Activated CD4-positive, alpha-beta T cell treated with anti-CD3 and anti-CD28 coated beads, Interleukin-2, amount 10 ng/mL, durations not matched to agents 24 days and 14 days (primary cell): Measurements from ENCODE around the gene CMKLR1. TPM values are rescaled to one million over a fixed set of nuclear protein-coding genes. Genes with fewer than 3 reads are reported as not detected.

Source experiments
- DNase-seq: peaks from one replicate; pipeline ENCODE4 v3.0.0; 2022
- H3K27ac Mint-ChIP-seq: one replicate; pipeline ENCODE4 v1.8.0; 2022; ENCODE audit warnings: mild to moderate bottlenecking, mixed read lengths
- H3K27me3 Mint-ChIP-seq: one replicate; pipeline ENCODE4 v1.8.0; 2022; ENCODE audit warnings: mixed read lengths
- H3K36me3 Mint-ChIP-seq: one replicate; pipeline ENCODE4 v1.8.0; 2022; ENCODE audit warnings: low read depth, mild to moderate bottlenecking, mixed read lengths
- H3K4me1 Mint-ChIP-seq: one replicate; pipeline ENCODE4 v1.8.0; 2021; ENCODE audit warnings: mixed read lengths
- H3K4me3 Mint-ChIP-seq: one replicate; pipeline ENCODE4 v1.8.0; 2022; ENCODE audit warnings: mild to moderate bottlenecking, moderate library complexity, mixed read lengths
- H3K9me3 Mint-ChIP-seq: one replicate; pipeline ENCODE4 v1.8.0; 2021; ENCODE audit warnings: mixed read lengths
- intact Hi-C: fragments of 100-400 bp; cut with micrococcal nuclease; formaldehyde crosslinking; loops from one replicate; pipeline ENCODE4 v1.15.1; 2023
- total RNA-seq: library from RNA; stranded (reverse); gene quantifications from 2 replicates; pipeline ENCODE4 v1.2.3, GENCODE V29; 2022

CMKLR1 gene
- not detected in 2 replicates for total RNA-seq

DNA sequence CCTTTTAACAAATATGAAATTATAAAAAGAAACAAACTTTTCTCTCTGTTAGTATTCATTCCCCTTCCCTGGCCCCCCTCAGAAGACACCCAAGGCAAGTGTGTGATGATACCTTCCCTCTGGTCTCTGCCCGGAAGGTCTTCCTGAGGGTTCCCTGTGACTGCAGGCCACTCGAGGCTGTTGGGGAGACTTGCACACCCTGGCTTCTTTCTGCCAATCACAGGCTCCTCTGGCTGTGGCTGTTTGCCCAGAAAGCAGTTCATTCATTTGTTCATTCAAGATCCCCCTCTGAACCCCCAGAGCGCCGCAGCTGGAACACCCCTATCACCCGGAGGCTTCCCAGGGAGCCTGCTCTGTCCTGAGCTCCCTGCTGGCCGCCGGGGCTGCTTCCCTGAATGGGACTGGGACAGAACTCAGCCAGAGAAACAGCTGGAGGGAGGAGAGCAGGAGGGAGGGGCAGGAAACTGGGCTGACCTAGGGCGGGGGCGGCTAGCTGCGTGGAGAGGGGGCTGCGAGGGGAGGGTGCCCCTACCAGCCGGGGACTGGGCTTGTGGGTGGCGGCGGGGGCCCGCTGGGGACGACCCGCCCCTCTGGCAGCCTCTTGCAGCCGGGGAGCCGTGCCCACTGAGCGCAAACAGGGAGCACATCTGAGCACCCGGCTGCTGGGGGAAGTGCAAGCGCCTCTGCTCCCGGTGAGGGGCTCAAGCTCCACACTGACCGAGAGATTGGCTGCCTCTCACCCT is at the start of gene CMKLR1:
TSS of gene CMKLR1 (minus strand) at position 397 of the 743 bp plus-strand sequence. CDS start 45,720 bp downstream, outside the sequence.
- Mint-ChIP-seq H3K4me3 (no peak within 1 kb of the TSS), H3K9me3 (no peaks in the 10 kb centered on the region), H3K36me3 (no peaks in the 10 kb centered on the region), H3K4me1 (peaks cover 6% of the 10 kb centered on the region), H3K27ac (no peak within 1 kb of the TSS), H3K27me3 (peaks cover 25% of the 10 kb centered on the region)
- intact Hi-C loops = no loop called here
- DNase-seq = no peak

DNA sequence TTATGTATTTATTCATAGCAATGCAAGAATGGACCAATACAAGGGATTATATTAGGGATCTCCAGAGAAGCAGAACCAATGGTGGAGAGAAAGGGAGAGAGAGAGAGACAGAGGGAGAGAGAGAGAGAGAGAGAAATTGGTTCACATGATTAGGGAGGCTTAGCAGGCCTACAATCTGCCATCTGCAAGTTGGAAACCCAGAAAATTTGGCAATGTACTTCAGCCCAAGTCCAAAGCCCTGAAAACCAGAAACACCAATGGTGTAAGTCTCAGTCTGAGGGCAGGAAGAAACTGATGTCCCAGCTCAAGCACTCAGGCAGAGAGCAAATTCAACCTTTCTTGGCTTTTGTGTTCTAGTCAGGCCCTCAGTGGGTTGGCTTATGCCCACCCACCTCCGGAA is 48.7 kb upstream of the CMKLR1 start:
- intact Hi-C loops = no loop called here
- Mint-ChIP-seq H3K4me1 (no peaks in the 10 kb centered on the region), H3K4me3 (no peak overlapping the region), H3K27ac (no peak overlapping the region), H3K9me3 (no peaks in the 10 kb centered on the region), H3K27me3 (no peaks in the 10 kb centered on the region), H3K36me3 (no peaks in the 10 kb centered on the region)
- no peak for DNase-seq

- no peaks in the 10 kb centered on the region for H3K36me3 Mint-ChIP-seq
- intact Hi-C loops = no loop called here
- no peak for DNase-seq
- no peaks in the 10 kb centered on the region for H3K4me1 Mint-ChIP-seq
- H3K9me3 Mint-ChIP-seq = no peaks in the 10 kb centered on the region
- H3K4me3 Mint-ChIP-seq = no peak overlapping the region
- no peaks in the 10 kb centered on the region for H3K27me3 Mint-ChIP-seq
- H3K27ac Mint-ChIP-seq = no peak overlapping the region
These were observed 47.7 kb upstream of the CMKLR1 start for GRCh38 chr12:108386709-108387360.

DNA sequence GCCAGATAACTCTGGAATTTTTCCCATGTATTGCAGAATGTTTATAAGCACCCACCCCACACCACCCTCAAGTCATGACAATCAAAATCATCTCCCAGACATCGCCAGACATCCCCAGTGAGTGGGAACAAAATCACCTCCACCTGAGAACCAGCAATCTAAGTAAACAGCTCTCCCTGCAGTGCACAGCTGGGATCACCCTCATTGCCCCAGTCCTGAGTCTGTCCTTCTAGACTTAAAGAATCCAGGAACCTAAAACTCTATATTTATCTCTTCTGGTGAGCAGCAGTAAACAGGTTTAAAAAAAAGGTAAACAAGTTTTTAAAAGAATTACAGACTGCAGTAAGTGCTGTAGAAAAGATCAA is 43.3 kb upstream of the CMKLR1 start:
- Mint-ChIP-seq H3K4me3 (no peak overlapping the region), H3K27me3 (no peaks in the 10 kb centered on the region), H3K4me1 (no peaks in the 10 kb centered on the region), H3K27ac (no peak overlapping the region), H3K9me3 (no peaks in the 10 kb centered on the region), H3K36me3 (no peaks in the 10 kb centered on the region)
- intact Hi-C loops = no loop called here
- DNase-seq = no peak

GRCh38 chr12:108381787-108382436 is 42.8 kb upstream of the CMKLR1 start:
- Mint-ChIP-seq H3K4me1 (no peaks in the 10 kb centered on the region), H3K36me3 (no peaks in the 10 kb centered on the region), H3K9me3 (no peaks in the 10 kb centered on the region), H3K27ac (no peak overlapping the region), H3K4me3 (no peak overlapping the region), H3K27me3 (no peaks in the 10 kb centered on the region)
- DNase-seq = no peak
- intact Hi-C loops = no loop called here

DNA sequence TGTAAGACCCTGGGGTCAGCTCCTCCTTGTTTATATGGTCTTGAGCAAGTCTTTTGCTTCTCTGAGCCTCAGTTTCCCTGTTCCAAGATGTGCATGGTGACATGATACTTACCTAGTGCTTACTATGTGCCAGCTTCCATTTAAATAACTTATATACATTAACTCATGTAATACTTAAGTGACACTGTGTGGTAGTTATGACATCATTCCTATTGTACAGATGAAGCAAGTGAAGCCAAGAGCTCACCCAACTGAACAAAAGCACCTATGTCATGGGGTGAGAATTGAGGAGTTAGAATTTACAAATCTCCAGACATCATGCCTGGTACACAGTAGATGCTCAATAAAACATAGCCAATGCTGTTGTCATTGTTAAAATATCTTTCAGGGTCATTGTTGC is 41.3 kb upstream of the CMKLR1 start:
- intact Hi-C loops = no loop called here
- H3K4me3 Mint-ChIP-seq = no peak overlapping the region
- H3K9me3 Mint-ChIP-seq = peaks cover 4% of the 10 kb centered on the region
- no peak for DNase-seq
- H3K27ac Mint-ChIP-seq = no peak overlapping the region
- H3K4me1 Mint-ChIP-seq = no peaks in the 10 kb centered on the region
- H3K36me3 Mint-ChIP-seq = no peaks in the 10 kb centered on the region
- H3K27me3 Mint-ChIP-seq = no peaks in the 10 kb centered on the region

DNA sequence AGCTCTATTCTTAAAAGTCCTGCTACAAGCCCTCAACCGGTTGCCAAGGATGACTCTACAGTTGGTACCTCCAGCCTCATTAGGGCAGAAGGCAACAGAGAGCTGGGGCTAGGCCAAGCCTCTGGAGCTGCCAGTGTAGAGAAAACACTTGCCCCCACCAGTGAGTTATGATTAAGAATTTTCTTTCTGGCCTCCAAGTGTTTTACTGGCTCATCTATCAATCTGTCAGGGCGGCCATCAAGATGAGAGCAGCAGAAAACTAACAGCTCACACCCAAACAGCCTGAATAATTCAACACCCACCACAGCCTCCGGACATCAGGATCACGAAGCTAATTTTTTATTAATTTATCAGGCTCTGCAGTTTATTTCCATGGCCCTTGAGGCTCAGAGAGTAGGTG is 40.7 kb upstream of the CMKLR1 start:
- H3K36me3 Mint-ChIP-seq = no peaks in the 10 kb centered on the region
- no peak for DNase-seq
- peaks cover 4% of the 10 kb centered on the region for H3K9me3 Mint-ChIP-seq
- no peak overlapping the region for H3K4me3 Mint-ChIP-seq
- no peaks in the 10 kb centered on the region for H3K4me1 Mint-ChIP-seq
- intact Hi-C loops = no loop called here
- no peaks in the 10 kb centered on the region for H3K27me3 Mint-ChIP-seq
- H3K27ac Mint-ChIP-seq = no peak overlapping the region

DNA sequence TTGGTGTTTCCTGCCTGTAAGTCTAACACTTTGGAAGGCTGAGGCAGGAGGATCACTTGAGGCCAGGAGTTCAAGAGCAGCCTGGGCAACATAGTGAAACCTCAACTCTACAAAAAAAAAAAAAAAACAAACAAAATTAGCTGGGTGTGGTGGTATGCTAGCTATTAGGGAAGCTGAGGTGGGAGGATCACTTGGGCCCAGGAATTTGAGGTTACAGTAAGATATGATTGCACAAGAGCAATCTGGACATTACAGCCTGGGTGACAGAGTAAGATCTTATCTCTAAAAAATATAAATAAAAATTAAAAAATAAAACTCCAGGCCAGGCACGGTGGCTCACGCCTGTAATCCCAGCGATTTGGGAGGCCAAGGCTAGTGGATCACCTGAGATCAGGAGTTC is 39.8 kb upstream of the CMKLR1 start:
- Mint-ChIP-seq H3K27me3 (no peaks in the 10 kb centered on the region), H3K9me3 (peaks cover 4% of the 10 kb centered on the region), H3K4me3 (no peak overlapping the region), H3K27ac (no peak overlapping the region), H3K36me3 (no peaks in the 10 kb centered on the region), H3K4me1 (no peaks in the 10 kb centered on the region)
- intact Hi-C loops = no loop called here
- no peak for DNase-seq

GRCh38 chr12:108377260-108377659 is 38.1 kb upstream of the CMKLR1 start:
- Mint-ChIP-seq H3K9me3 (peaks cover 9% of the 10 kb centered on the region), H3K27me3 (no peaks in the 10 kb centered on the region), H3K4me1 (no peaks in the 10 kb centered on the region), H3K27ac (no peak overlapping the region), H3K4me3 (no peak overlapping the region), H3K36me3 (no peaks in the 10 kb centered on the region)
- intact Hi-C loops = no loop called here
- no peak for DNase-seq

- peaks cover 12% of the 10 kb centered on the region for H3K9me3 Mint-ChIP-seq
These were observed 37.0 kb upstream of the CMKLR1 start for GRCh38 chr12:108375986-108376663.

DNA sequence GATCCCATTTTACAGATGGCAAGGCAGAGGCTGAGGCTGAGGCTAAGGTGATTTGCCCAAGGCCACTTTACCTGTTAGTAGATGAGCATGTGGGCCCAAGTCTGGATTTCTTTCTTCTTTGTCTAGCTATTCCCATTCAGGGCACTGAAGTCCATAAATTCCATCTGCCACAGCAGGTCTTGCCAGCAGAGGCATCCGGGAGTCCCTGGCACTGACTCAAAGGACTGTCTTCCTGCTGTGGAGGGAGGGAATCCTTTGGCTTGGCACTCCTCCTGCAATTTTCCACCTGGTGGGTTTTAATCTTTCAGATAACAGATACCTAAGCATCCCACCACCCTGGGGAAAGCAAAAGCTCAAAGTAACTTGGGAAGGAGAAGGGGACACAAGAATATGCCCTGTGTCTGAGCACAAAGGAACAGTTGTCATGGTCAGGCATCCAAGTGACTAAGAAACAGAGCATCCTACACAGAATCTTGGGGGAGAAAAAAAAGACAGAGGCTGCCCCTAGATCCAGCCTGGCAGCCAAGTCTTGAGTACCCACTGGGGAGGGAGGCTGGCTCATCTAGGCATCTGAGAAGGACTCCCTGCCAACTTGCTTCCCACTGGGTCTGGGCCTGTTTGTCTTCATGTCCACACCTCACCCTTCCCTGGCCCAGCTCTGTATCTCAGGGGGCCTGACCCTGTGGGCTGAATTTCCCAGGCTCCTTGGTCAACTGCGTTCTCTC is 35.6 kb upstream of the CMKLR1 start:
- intact Hi-C loops = no loop called here
- H3K4me3 Mint-ChIP-seq = no peak overlapping the region
- no peak for DNase-seq
- H3K4me1 Mint-ChIP-seq = no peaks in the 10 kb centered on the region
- H3K9me3 Mint-ChIP-seq = peaks cover 12% of the 10 kb centered on the region
- H3K27ac Mint-ChIP-seq = no peak overlapping the region
- H3K27me3 Mint-ChIP-seq = no peaks in the 10 kb centered on the region
- H3K36me3 Mint-ChIP-seq = no peaks in the 10 kb centered on the region

More at GRCh38 chr12:108375986-108376663, 37.0 kb upstream of the CMKLR1 start:
- H3K27ac Mint-ChIP-seq = no peak overlapping the region
- H3K4me1 Mint-ChIP-seq = no peaks in the 10 kb centered on the region
- intact Hi-C loops = no loop called here
- DNase-seq = no peak
- H3K36me3 Mint-ChIP-seq = no peaks in the 10 kb centered on the region
- no peaks in the 10 kb centered on the region for H3K27me3 Mint-ChIP-seq
- H3K4me3 Mint-ChIP-seq = no peak overlapping the region

- no peaks in the 10 kb centered on the region for H3K27me3 Mint-ChIP-seq
- no peak for DNase-seq
- intact Hi-C loops = no loop called here
- H3K27ac Mint-ChIP-seq = no peak overlapping the region
- peaks cover 12% of the 10 kb centered on the region for H3K9me3 Mint-ChIP-seq
- H3K36me3 Mint-ChIP-seq = no peaks in the 10 kb centered on the region
- H3K4me3 Mint-ChIP-seq = no peak overlapping the region
- H3K4me1 Mint-ChIP-seq = no peaks in the 10 kb centered on the region
These were observed 34.0 kb upstream of the CMKLR1 start for GRCh38 chr12:108373111-108373510.

DNA sequence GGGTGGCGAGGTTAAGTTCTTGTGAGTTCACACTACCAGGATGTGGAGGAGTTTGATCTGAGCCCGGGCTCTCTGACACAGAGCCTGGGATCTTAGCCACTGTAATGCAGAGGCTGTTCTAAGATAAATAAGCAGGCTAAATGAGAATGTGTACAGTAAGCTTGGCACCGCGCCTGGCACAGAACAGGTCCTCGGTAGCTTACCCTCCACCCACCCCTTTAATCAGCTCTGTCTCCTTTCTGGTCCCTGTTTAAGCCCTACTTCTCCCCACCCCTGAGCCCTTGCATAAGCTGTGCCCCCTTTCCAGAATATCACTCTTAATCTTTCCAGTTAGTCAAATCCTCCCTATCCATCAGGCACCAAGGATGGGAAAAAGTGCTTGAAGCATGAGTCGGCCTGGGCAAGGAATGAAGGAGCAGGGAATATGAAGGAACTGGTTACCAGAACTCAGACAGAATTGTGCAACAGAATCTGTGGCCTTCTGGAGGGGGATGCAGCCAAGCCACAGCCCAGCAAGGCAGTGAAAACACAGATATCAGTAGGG is 32.8 kb upstream of the CMKLR1 start:
- Mint-ChIP-seq H3K4me1 (no peaks in the 10 kb centered on the region), H3K4me3 (no peak overlapping the region), H3K36me3 (no peaks in the 10 kb centered on the region), H3K27me3 (no peaks in the 10 kb centered on the region), H3K27ac (no peak overlapping the region), H3K9me3 (peaks cover 12% of the 10 kb centered on the region)
- intact Hi-C loops = no loop called here
- DNase-seq = no peak
